Breast epithelium (tissue), 4 donors: ENCODE data around the gene PISD. TPM values are rescaled to one million over a fixed set of nuclear protein-coding genes. Genes with fewer than 3 reads are reported as not detected.

ENCODE experiments used
- DNase-seq, 2 donors: peaks; one replicate each; pipeline ENCODE4 v3.0.0-alpha.2; 2019; ENCODE audit warnings: low spot score in 2 of 2
- H3K27ac ChIP-seq, 2 donors: fragments of 200-600 bp; sonication (generic) in 1 of 2; one replicate each; pipeline ENCODE4 v1.5.1; 2016 to 2019; ENCODE audit warnings: mild to moderate bottlenecking in 1 of 2
- H3K27me3 ChIP-seq, 2 donors: fragments of 200-600 bp; sonication (generic) in 1 of 2; one replicate each; pipeline versions ENCODE4 v1.5.1 to v1.6.0; 2017 to 2019; ENCODE audit warnings: control low read depth in 1 of 2, mild to moderate bottlenecking in 1 of 2
- H3K36me3 ChIP-seq: fragments of 200-600 bp; one replicate; pipeline ENCODE4 v1.5.1; 2019
- H3K4me1 ChIP-seq, 2 donors: fragments of 200-600 bp; sonication (generic); one replicate each; pipeline ENCODE4 v1.5.1; 2016 to 2019; ENCODE audit warnings: control low read depth in 1 of 2
- H3K4me3 ChIP-seq, 3 donors: fragments of 200-600 bp; sonication (generic); 1 replicate in 2 of 3; 2 replicates in 1 of 3; pipeline ENCODE4 v1.5.1; 2016 to 2019; ENCODE audit warnings: mild to moderate bottlenecking in 3 of 3, moderate library complexity in 2 of 3
- H3K9me3 ChIP-seq, 2 donors: fragments of 200-600 bp; sonication (generic) in 1 of 2; one replicate each; pipeline ENCODE4 v1.5.1; 2016 to 2019; ENCODE audit warnings: control low read depth in 1 of 2
- POLR2A ChIP-seq: fragments of 450-650 bp; IDR thresholded peaks from one replicate; pipeline ENCODE4 v1.6.1; 2016; ENCODE audit warnings: antibody characterized with exemption, mild to moderate bottlenecking, moderate library complexity
- POLR2AphosphoS5 ChIP-seq, 3 donors: sonication (generic); formaldehyde crosslinking; IDR thresholded peaks; one replicate each; pipeline ENCODE4 v1.6.1; 2017; ENCODE audit warnings: antibody characterized with exemption in 3 of 3
- intact Hi-C: fragments of 100-400 bp; cut with DNase I; formaldehyde crosslinking; loops from one replicate; pipeline ENCODE4 v1.15.1; 2023; ENCODE audit warnings: low total_unique reads
- total RNA-seq, 3 donors: library from RNA; depleted of rRNA; stranded (reverse); fragments of >200 nt; gene quantifications; one replicate each; pipeline ENCODE4 v1.1.0, GENCODE V29; 2016
- TF ChIP-seq, protein P1 (sequence below), 3 donors: fragments of 450-650 bp; IDR thresholded peaks; one replicate each; pipeline ENCODE4 v1.5.1; 2016 to 2017; ENCODE audit warnings: antibody characterized with exemption in 3 of 3, mild to moderate bottlenecking in 3 of 3, moderate library complexity in 3 of 3

The PISD gene
- total RNA-seq, 3 donors from 2014 or later = 49.6 to 58.7 (median 57.0) TPM

DNA sequence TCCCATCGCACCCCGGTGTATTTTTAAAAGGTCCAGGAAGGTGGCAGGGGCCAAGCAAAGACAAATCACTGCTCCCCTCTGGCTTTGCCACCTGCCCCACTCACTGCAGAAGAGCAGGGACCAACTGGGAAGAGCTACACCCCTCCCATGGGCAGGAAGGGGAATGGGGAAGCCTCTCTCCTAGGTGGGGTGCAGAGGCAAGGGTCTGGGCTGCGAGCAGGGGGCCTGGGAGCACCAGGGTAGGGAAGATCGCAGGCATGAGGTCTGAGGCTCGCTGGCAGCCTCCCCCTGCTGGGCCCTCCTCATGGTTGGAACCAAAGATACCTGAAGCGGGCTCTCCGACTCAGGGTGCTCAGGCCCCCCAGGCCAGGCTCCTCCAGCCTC lies 36.8 kb downstream of the PISD start:
- TF ChIP-seq, protein P1, sequence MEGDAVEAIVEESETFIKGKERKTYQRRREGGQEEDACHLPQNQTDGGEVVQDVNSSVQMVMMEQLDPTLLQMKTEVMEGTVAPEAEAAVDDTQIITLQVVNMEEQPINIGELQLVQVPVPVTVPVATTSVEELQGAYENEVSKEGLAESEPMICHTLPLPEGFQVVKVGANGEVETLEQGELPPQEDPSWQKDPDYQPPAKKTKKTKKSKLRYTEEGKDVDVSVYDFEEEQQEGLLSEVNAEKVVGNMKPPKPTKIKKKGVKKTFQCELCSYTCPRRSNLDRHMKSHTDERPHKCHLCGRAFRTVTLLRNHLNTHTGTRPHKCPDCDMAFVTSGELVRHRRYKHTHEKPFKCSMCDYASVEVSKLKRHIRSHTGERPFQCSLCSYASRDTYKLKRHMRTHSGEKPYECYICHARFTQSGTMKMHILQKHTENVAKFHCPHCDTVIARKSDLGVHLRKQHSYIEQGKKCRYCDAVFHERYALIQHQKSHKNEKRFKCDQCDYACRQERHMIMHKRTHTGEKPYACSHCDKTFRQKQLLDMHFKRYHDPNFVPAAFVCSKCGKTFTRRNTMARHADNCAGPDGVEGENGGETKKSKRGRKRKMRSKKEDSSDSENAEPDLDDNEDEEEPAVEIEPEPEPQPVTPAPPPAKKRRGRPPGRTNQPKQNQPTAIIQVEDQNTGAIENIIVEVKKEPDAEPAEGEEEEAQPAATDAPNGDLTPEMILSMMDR (IDR thresholded peaks at IDR 0.05) = no peak
- TF ChIP-seq POLR2AphosphoS5 (IDR thresholded peaks at IDR 0.05) = no peak
- TF ChIP-seq POLR2A = no peak

DNA sequence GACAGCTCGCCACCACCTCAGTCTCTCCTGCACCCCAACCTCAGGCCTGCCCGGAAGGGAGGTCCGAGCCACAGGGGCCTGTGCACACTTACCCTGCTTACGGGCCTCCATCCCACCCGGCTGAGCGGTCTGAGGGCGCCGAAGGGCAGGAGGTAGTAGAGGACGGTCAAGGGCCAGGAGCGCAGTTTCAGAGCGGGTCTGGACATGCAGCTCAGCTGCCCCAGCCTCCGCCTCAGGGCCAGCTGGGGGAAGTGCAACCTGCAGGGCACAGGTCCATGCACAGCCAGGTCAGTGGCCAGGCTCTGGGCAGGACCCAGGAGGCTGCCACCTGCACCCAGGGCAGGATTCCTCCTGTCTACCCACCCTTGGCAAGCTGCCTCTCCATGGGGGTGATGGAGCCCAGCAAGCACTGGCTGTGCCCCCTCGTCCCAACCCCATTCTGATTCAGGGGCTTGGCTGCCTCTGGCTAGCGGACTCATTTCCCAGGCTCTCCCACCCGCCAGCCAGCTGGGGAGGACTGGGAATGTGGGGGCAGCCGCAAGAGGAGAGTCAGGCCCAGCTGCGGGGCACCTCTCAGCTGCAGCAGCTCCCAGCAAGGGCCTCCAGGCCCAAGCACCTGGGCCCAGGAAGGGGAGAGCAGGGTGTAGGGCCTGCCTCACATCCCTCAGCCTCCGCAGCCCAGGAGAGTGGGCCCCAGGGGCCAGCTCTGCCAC lies 38.3 kb downstream of the PISD start:
- intact Hi-C loops = no loop called here
- no peaks in the 10 kb centered on the region for H3K36me3 ChIP-seq

More for the DNA sequence above, 36.8 kb downstream of the PISD start:
- DNase-seq = no peak
- intact Hi-C loops = no loop called here
- Histone ChIP-seq H3K27ac (peak overlapping the region; percentile 40 to 94), H3K27me3 (no peaks in the 10 kb centered on the region), H3K36me3 (no peaks in the 10 kb centered on the region), H3K9me3 (no peaks in the 10 kb centered on the region), H3K4me1 (peaks cover 8 to 12% of the 10 kb centered on the region in 2 donors), H3K4me3 (peak overlapping the region in 2 of 3 donors; percentile 28 to 52)

DNA sequence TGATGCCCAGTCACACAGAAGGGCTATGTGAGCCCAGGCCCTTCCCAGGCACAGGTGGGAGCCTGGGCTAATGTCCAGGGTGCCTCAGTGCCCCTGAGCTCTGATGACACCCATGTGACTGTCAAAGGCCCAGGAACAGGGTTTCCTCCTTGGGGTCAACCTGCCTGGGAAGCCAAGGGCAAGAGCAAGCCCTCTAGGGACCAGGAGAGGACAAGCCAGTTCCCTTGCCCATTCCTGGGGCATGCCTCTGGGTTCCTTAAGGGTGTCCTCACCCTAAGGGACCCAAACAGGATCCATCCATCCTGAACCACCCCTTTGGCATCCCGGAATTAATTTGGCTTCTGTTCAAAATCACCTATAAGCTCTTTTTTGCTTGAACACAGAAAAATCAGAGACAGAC lies 39.0 kb downstream of the PISD start:
- no peak for DNase-seq
- Histone ChIP-seq H3K27me3 (no peaks in the 10 kb centered on the region), H3K4me1 (peaks cover 3 to 12% of the 10 kb centered on the region in 2 donors), H3K9me3 (no peaks in the 10 kb centered on the region), H3K36me3 (peaks cover 3% of the 10 kb centered on the region), H3K27ac (peak overlapping the region in 1 of 2 donors; percentile 94), H3K4me3 (no peak overlapping the region)
- intact Hi-C loops = no loop called here
- TF ChIP-seq POLR2AphosphoS5 (IDR thresholded peaks at IDR 0.05) (no peak), POLR2A (no peak)
- TF ChIP-seq, protein P1 (IDR thresholded peaks at IDR 0.05) = no peak

More for the DNA sequence above, 38.3 kb downstream of the PISD start:
- Histone ChIP-seq H3K4me1 (peaks cover 6 to 12% of the 10 kb centered on the region in 2 donors), H3K27ac (peak overlapping the region in 1 of 2 donors; percentile 94), H3K27me3 (no peaks in the 10 kb centered on the region), H3K9me3 (no peaks in the 10 kb centered on the region), H3K4me3 (no peak overlapping the region)
- TF ChIP-seq POLR2A = no peak
- no peak for TF ChIP-seq POLR2AphosphoS5 (IDR thresholded peaks at IDR 0.05)
- TF ChIP-seq, protein P1 (IDR thresholded peaks at IDR 0.05) = no peak
- no peak for DNase-seq

DNA sequence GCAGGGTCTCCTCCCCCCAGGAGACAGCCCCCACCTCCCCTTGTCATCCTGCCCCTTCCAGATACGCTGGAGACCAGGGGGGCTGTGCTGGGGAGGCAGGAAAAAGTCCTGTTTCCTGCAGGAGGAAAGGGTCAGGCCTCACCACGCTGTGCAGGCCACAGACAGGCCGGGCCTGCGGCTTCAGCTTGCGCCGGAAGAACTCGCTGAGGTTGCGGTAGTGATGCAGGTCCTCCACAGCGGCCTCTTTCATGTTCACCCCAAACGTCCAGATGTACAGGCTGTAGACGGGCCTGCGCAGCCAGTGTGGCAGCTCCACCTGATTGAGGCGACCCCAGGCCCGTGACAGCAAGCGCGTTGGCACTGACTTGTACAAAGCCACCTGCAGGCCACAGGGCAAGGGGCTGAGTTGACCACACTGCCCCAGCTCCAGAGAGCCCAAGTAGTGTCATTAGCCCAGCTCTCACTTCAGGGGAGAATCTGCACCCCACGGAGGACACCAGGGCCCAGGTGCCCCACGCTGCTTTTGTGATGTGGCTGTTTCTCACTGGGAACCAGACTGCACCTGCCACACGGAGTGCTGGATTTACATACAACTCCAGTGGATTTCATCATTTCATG lies 40.4 kb downstream of the PISD start:
- no peaks in the 10 kb centered on the region for H3K9me3 ChIP-seq
- H3K4me3 ChIP-seq = no peak overlapping the region
- H3K27ac ChIP-seq = peak overlapping the region in 1 of 2 donors; percentile 32
- peaks cover 3 to 8% of the 10 kb centered on the region in 2 donors for H3K4me1 ChIP-seq
- peaks cover 3% of the 10 kb centered on the region for H3K36me3 ChIP-seq
- no peak for DNase-seq
- intact Hi-C loops = no loop called here
- TF ChIP-seq POLR2AphosphoS5 (IDR thresholded peaks at IDR 0.05) = no peak
- TF ChIP-seq POLR2A = no peak
- TF ChIP-seq, protein P1 (IDR thresholded peaks at IDR 0.05) = no peak
- no peaks in the 10 kb centered on the region for H3K27me3 ChIP-seq
